ENCODE data around the gene BTBD9. TPM values are rescaled to one million over a fixed set of nuclear protein-coding genes. Genes with fewer than 3 reads are reported as not detected.
A peak's percentile ranks its signal among the peaks of the same experiment; 100 is the strongest.
"Not testable (repeated sequence)": the region's sequence is repeated elsewhere in the genome, so short reads cannot be mapped to it uniquely, and the experiment has no call there.

The BTBD9 gene
- total RNA-seq, 1 experiment from 2014 or later, result 4.3 TPM

GRCh38 chr6:38133932-38134703 is 505.6 kb downstream of the BTBD9 start:
- CTCF ChIA-PET, result no interaction called here
- Histone ChIP-seq H3K4me3 (ENCODE audit: low read length) (no peak overlapping the region), H3K9me2 (replicated peaks; ENCODE audit: low read length) (no peaks in the 10 kb centered on the region), H3K27me3 (ENCODE audit: low read length) (no peaks in the 10 kb centered on the region), H3K9me3 (ENCODE audit: low read length) (no peaks in the 10 kb centered on the region), H3K36me3 (ENCODE audit: low read depth, low read length) (no peaks in the 10 kb centered on the region), H3K4me2 (ENCODE audit: low read length) (peak overlapping the region; percentile 20; the same call in 1 of the 2 replicates), H3F3A (ENCODE audit: low read length, unreplicated experiment) (no peaks in the 10 kb centered on the region), H3K79me2 (ENCODE audit: low read length) (peaks cover 29% of the 10 kb centered on the region), H3K4me1 (ENCODE audit: insufficient read depth, low read length) (peaks cover 11% of the 10 kb centered on the region), H2AFZ (ENCODE audit: low read length) (no peak overlapping the region), H4K20me1 (ENCODE audit: low read length) (peaks cover 5% of the 10 kb centered on the region; the same call in 1 of the 2 replicates), H3K9ac (ENCODE audit: low read length) (no peak overlapping the region), H3K27ac (ENCODE audit: low read length) (peak overlapping the region; percentile 12; the same call in 1 of the 2 replicates)
- POLR2A ChIA-PET (ENCODE audit: unreplicated experiment), result no interaction called here
- intact Hi-C loops (cut with micrococcal nuclease), result no loop called here
- no TSS peak for BruUV-seq (replicated peaks)
- DNase-seq (peak; percentile 81), ATAC-seq (no peak)
- no peak for TF ChIP-seq EZH2 (IDR thresholded peaks at IDR 0.05; ENCODE audit: low read length, unreplicated experiment)
- TF ChIP-seq EZH2phosphoT487 (IDR thresholded peaks at IDR 0.05; ENCODE audit: borderline replicate concordance, low read length), result no peak
- TF ChIP-seq CTCF (conservative IDR thresholded peaks at IDR 0.05; ENCODE audit: low read depth, low read length), result no peak

- Histone ChIP-seq H4K20me1 (ENCODE audit: low read length) (peaks cover 5% of the 10 kb centered on the region; the same call in 1 of the 2 replicates), H3K9me2 (replicated peaks; ENCODE audit: low read length) (no peaks in the 10 kb centered on the region), H3K9ac (ENCODE audit: low read length) (no peak overlapping the region), H3K27me3 (ENCODE audit: low read length) (no peaks in the 10 kb centered on the region), H3K79me2 (ENCODE audit: low read length) (peaks cover 29% of the 10 kb centered on the region), H3K9me3 (ENCODE audit: low read length) (no peaks in the 10 kb centered on the region), H3K4me3 (ENCODE audit: low read length) (no peak overlapping the region), H3K4me1 (ENCODE audit: insufficient read depth, low read length) (peaks cover 11% of the 10 kb centered on the region), H3F3A (ENCODE audit: low read length, unreplicated experiment) (no peaks in the 10 kb centered on the region), H3K4me2 (ENCODE audit: low read length) (no peak overlapping the region), H3K36me3 (ENCODE audit: low read depth, low read length) (no peaks in the 10 kb centered on the region), H2AFZ (ENCODE audit: low read length) (no peak overlapping the region), H3K27ac (ENCODE audit: low read length) (no peak overlapping the region)
- peak; percentile 37; the same call in 1 of the 2 replicates for ATAC-seq
- TF ChIP-seq EZH2phosphoT487 (IDR thresholded peaks at IDR 0.05; ENCODE audit: borderline replicate concordance, low read length), result no peak
- no peak for TF ChIP-seq CTCF (conservative IDR thresholded peaks at IDR 0.05; ENCODE audit: low read depth, low read length)
- TF ChIP-seq EZH2 (IDR thresholded peaks at IDR 0.05; ENCODE audit: low read length, unreplicated experiment), result no peak
- peak; percentile 26 for DNase-seq
- ChIA-PET CTCF (no interaction called here), POLR2A (ENCODE audit: unreplicated experiment) (interaction anchor here (0.7 kb wide), 1 partner anchor 277 kb away, joined by 4 read pairs; no protein-coding TSS in a partner anchor)
- no TSS peak for BruUV-seq (replicated peaks)
- intact Hi-C loops (cut with micrococcal nuclease), result no loop called here
These were observed 508.2 kb downstream of the BTBD9 start for GRCh38 chr6:38131527-38131965.

GRCh38 chr6:38127284-38127683 is 512.4 kb downstream of the BTBD9 start:
- ATAC-seq (no peak), DNase-seq (no peak)
- peaks cover 20% of the 10 kb centered on the region for H3K79me2 ChIP-seq (ENCODE audit: low read length)
- no peaks in the 10 kb centered on the region for H3F3A ChIP-seq (ENCODE audit: low read length, unreplicated experiment)
- TF ChIP-seq EZH2phosphoT487 (IDR thresholded peaks at IDR 0.05; ENCODE audit: borderline replicate concordance, low read length) (no peak), CTCF (conservative IDR thresholded peaks at IDR 0.05; ENCODE audit: low read depth, low read length) (no peak), EZH2 (IDR thresholded peaks at IDR 0.05; ENCODE audit: low read length, unreplicated experiment) (no peak)
- no peaks in the 10 kb centered on the region for H3K9me3 ChIP-seq (ENCODE audit: low read length)
- H3K4me2 ChIP-seq (ENCODE audit: low read length), result no peak overlapping the region
- ChIA-PET CTCF (no interaction called here), POLR2A (ENCODE audit: unreplicated experiment) (no interaction called here)
- H3K4me3 ChIP-seq (ENCODE audit: low read length), result no peak overlapping the region
- H3K9me2 ChIP-seq (replicated peaks; ENCODE audit: low read length), result no peaks in the 10 kb centered on the region
- H4K20me1 ChIP-seq (ENCODE audit: low read length), result 0 out of 2 replicates have a peak, but pooled peaks cover 8% of the 10 kb centered on the region
- intact Hi-C loops (cut with micrococcal nuclease), result no loop called here
- H3K36me3 ChIP-seq (ENCODE audit: low read depth, low read length), result peaks cover 4% of the 10 kb centered on the region; the same call in 1 of the 2 replicates
- H3K27me3 ChIP-seq (ENCODE audit: low read length), result no peaks in the 10 kb centered on the region
- no peak overlapping the region for H2AFZ ChIP-seq (ENCODE audit: low read length)
- H3K4me1 ChIP-seq (ENCODE audit: insufficient read depth, low read length), result no peaks in the 10 kb centered on the region; the same call in 1 of the 2 replicates
- H3K9ac ChIP-seq (ENCODE audit: low read length), result no peak overlapping the region
- BruUV-seq (replicated peaks), result no TSS peak
- no peak overlapping the region for H3K27ac ChIP-seq (ENCODE audit: low read length)

GRCh38 chr6:38124224-38124926 is 515.4 kb downstream of the BTBD9 start:
- H3K27ac ChIP-seq (ENCODE audit: low read length); H3K4me2 ChIP-seq (ENCODE audit: low read length); ATAC-seq; H3K4me3 ChIP-seq (ENCODE audit: low read length); H3K79me2 ChIP-seq (ENCODE audit: low read length); DNase-seq; H3K4me1 ChIP-seq (ENCODE audit: insufficient read depth, low read length); H3K9me3 ChIP-seq (ENCODE audit: low read length); H3K9me2 ChIP-seq (replicated peaks; ENCODE audit: low read length); intact Hi-C loops (cut with micrococcal nuclease); H3K9ac ChIP-seq (ENCODE audit: low read length); H3F3A ChIP-seq (ENCODE audit: low read length, unreplicated experiment); H4K20me1 ChIP-seq (ENCODE audit: low read length); H2AFZ ChIP-seq (ENCODE audit: low read length); BruUV-seq (replicated peaks); POLR2A ChIA-PET (ENCODE audit: unreplicated experiment); CTCF ChIA-PET; H3K27me3 ChIP-seq (ENCODE audit: low read length): not testable (repeated sequence)
- peaks cover 17% of the 10 kb centered on the region; the same call in 1 of the 2 replicates for H3K36me3 ChIP-seq (ENCODE audit: low read depth, low read length)

Data from PC-3 (cell line).